Hepatocyte (in vitro differentiated cells): ENCODE data around the gene STKLD1.

Experiments
- EZH2 ChIP-seq: fragments of 200-600 bp; sonication (generic); IDR thresholded peaks from 2 replicates; pipeline ENCODE4 v1.6.1; 2016; ENCODE audit warnings: antibody characterized with exemption, mild to moderate bottlenecking, borderline replicate concordance
- TF ChIP-seq, protein P1 (sequence below): fragments of 200-600 bp; sonication (generic); IDR thresholded peaks from 2 replicates; pipeline ENCODE4 v1.5.1; 2016; ENCODE audit warnings: antibody characterized with exemption, mild to moderate bottlenecking; ENCODE audit not compliant: poor library complexity

DNA sequence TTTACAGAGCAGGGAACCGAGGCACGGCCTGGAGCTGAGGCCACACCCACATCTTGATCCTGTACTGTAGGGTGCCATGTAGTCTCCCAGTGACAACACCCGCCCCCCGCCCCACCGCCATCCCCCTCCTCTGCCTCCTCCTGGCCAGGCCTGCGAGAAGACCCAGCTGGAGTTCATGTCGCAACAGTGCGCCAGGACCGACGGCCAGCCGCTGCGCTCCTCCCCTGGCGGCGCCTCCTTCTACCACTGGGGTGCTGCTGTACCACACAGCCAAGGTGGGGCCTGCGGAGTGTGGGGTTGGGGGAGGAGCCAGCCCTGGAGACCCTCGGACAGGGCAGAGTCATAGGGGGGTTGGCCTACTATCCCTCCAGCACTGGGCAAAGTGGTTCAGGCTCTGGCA, 60.5 kb downstream of the STKLD1 start:
- TF ChIP-seq, protein P1, sequence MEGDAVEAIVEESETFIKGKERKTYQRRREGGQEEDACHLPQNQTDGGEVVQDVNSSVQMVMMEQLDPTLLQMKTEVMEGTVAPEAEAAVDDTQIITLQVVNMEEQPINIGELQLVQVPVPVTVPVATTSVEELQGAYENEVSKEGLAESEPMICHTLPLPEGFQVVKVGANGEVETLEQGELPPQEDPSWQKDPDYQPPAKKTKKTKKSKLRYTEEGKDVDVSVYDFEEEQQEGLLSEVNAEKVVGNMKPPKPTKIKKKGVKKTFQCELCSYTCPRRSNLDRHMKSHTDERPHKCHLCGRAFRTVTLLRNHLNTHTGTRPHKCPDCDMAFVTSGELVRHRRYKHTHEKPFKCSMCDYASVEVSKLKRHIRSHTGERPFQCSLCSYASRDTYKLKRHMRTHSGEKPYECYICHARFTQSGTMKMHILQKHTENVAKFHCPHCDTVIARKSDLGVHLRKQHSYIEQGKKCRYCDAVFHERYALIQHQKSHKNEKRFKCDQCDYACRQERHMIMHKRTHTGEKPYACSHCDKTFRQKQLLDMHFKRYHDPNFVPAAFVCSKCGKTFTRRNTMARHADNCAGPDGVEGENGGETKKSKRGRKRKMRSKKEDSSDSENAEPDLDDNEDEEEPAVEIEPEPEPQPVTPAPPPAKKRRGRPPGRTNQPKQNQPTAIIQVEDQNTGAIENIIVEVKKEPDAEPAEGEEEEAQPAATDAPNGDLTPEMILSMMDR, result no peak
- TF ChIP-seq EZH2, result no peak
